GM10248 (cell line): Measurements from ENCODE around the gene JDP2.

Source experiments
- CTCF ChIA-PET: fragments of 300-600 bp; sonication (Branson Sonifier 250); formaldehyde crosslinking; extraction: SDS; loops from one replicate; lab custom pipeline; 2021; ENCODE audit warnings: antibody characterized with exemption; lab: Yijun Ruan, JAX
- POLR2A ChIA-PET: fragments of 350-650 bp; sonication (Branson Sonifier 250); formaldehyde crosslinking; extraction: SDS; loops from one replicate; lab custom pipeline; 2020; ENCODE audit warnings: antibody characterized with exemption; lab: Yijun Ruan, JAX
- DNase-seq: peaks from one replicate; pipeline ENCODE4 v3.0.0; 2012; ENCODE audit errors: extremely low spot score
- CTCF ChIP-seq: IDR thresholded peaks from 2 replicates; pipeline ENCODE4 v1.5.1; 2012; ENCODE audit warnings: mild to moderate bottlenecking, low read depth; ENCODE audit errors: extremely low read depth, missing control alignments, control extremely low read depth

Gene JDP2

GRCh38 chr14:75429562-75429961 lies 1.7 kb downstream of the JDP2 start:
- DNase-seq, result no peak
- ChIA-PET CTCF (interaction anchor here (1.0 to 4.7 kb wide), 8 partner anchors 11 to 126 kb away, joined by 3 to 21 read pairs (median 5); no protein-coding TSS in a partner anchor), POLR2A (no interaction called here)
- no peak for TF ChIP-seq CTCF

GRCh38 chr14:75430116-75430515 lies 2.3 kb downstream of the JDP2 start:
- DNase-seq, result no peak
- CTCF ChIA-PET, result interaction anchor here (0.6 to 4.7 kb wide), 9 partner anchors 11 to 131 kb away, joined by 3 to 21 read pairs (median 5); no protein-coding TSS in a partner anchor
- TF ChIP-seq CTCF, result no peak
- POLR2A ChIA-PET, result no interaction called here

GRCh38 chr14:75430526-75430925 lies 2.7 kb downstream of the JDP2 start:
- CTCF ChIA-PET, result interaction anchor here (0.6 to 4.7 kb wide), 6 partner anchors 10 to 131 kb away, joined by 3 to 21 read pairs (median 4); no protein-coding TSS in a partner anchor
- DNase-seq, result no peak
- no peak for TF ChIP-seq CTCF
- POLR2A ChIA-PET, result no interaction called here

GRCh38 chr14:75430976-75431375 lies 3.2 kb downstream of the JDP2 start:
- ChIA-PET POLR2A (no interaction called here), CTCF (interaction anchor here (1.3 to 4.7 kb wide), 2 partner anchors 10 to 16 kb away, joined by 5 to 21 read pairs; no protein-coding TSS in a partner anchor)
- TF ChIP-seq CTCF, result no peak

GRCh38 chr14:75431827-75432226 lies 4.0 kb downstream of the JDP2 start:
- ChIA-PET POLR2A (no interaction called here), CTCF (interaction anchor here (1.0 to 4.7 kb wide), 4 partner anchors 9 to 123 kb away, joined by 4 to 21 read pairs (median 7); no protein-coding TSS in a partner anchor)
- DNase-seq, result no peak
- no peak for TF ChIP-seq CTCF

More at GRCh38 chr14:75430976-75431375, 3.2 kb downstream of the JDP2 start:
- DNase-seq, result no peak

GRCh38 chr14:75432411-75432810 lies 4.6 kb downstream of the JDP2 start:
- ChIA-PET POLR2A (no interaction called here), CTCF (interaction anchor here (1.0 to 4.7 kb wide), 5 partner anchors 8 to 124 kb away, joined by 3 to 21 read pairs (median 4); no protein-coding TSS in a partner anchor)
- DNase-seq, result no peak
- no peak for TF ChIP-seq CTCF
